HepG2 (cell line): ENCODE data around the gene ALDH1L2. TPM values are rescaled to one million over a fixed set of nuclear protein-coding genes. Genes with fewer than 3 reads are reported as not detected.

Source experiments
- ATAC-seq: fragments of 200-7000 bp; cut with Tn5 transposase; 3 replicates; pipeline ENCODE4 v1.9.1; 2020; ENCODE audit warnings: mild to moderate bottlenecking, moderate library complexity
- BruUV-seq: library from RNA; stranded (reverse); fragments of 400-500 nt; replicated peaks from 2 replicates; lab custom pipeline; 2021; lab: Mats Ljungman, UMichigan
- CTCF ChIA-PET: fragments of 300-600 bp; formaldehyde crosslinking; extraction: SDS; loops from one replicate; lab custom pipeline; 2021; ENCODE audit warnings: low total read pairs, inconsistent platforms, low intra/inter-chr PET ratio; lab: Yijun Ruan, JAX
- POLR2A ChIA-PET: fragments of 350-600 bp; sonication (Branson Sonifier 250); formaldehyde crosslinking; loops from one replicate; lab custom pipeline; 2020; ENCODE audit warnings: antibody characterized with exemption, inconsistent platforms; lab: Yijun Ruan, JAX
- DNase-seq: peaks from one replicate; pipeline ENCODE4 v3.0.0-alpha.2; 2015; ENCODE audit warnings: low spot score
- FAIRE-seq: peaks from 3 replicates; lab custom pipeline; 2011; peaks lifted over from hg19 to GRCh38; lab: Jason Lieb, UNC
- H2AFZ ChIP-seq: one replicate; pipeline ENCODE4 v1.6.1; 2011; ENCODE audit warnings: low read length, inconsistent platforms
- H3K27ac ChIP-seq: fragments of 300-600 bp; 3 replicates; pipeline ENCODE4 v1.8.0; 2011; ENCODE audit warnings: mixed run types, mild to moderate bottlenecking, mixed read lengths, low read length, inconsistent platforms; ENCODE audit not compliant: insufficient read depth; ENCODE audit errors: extremely low read length
- H3K27me3 ChIP-seq, 2 experiments: fragments of 200-600 bp in 1 of 2; 2 replicates in 1 of 2; 3 replicates in 1 of 2; pipeline versions ENCODE4 v1.6.0 to v1.8.0; 2011; ENCODE audit warnings: low read length in 2 of 2, mild to moderate bottlenecking in 2 of 2, moderate library complexity in 2 of 2, inconsistent platforms in 1 of 2; ENCODE audit not compliant: insufficient read depth in 2 of 2, control insufficient read depth in 1 of 2
- H3K36me3 ChIP-seq, 2 experiments: fragments of 200-600 bp in 1 of 2; replicated peaks in 1 of 2; 2 replicates in 1 of 2; 3 replicates in 1 of 2; pipeline versions ENCODE4 v1.5.1 to v1.8.0; 2011; ENCODE audit warnings: low read length in 2 of 2, inconsistent platforms in 1 of 2; ENCODE audit not compliant: insufficient read depth in 2 of 2, control insufficient read depth in 1 of 2
- H3K4me1 ChIP-seq: 2 replicates; pipeline ENCODE4 v1.5.1; 2012; ENCODE audit warnings: low read length, inconsistent platforms; ENCODE audit not compliant: insufficient read depth
- H3K4me2 ChIP-seq: 2 replicates; pipeline ENCODE4 v1.6.0; 2011; ENCODE audit warnings: low read depth, low read length, inconsistent platforms
- H3K4me3 ChIP-seq, 3 experiments: fragments of 200-600 bp in 1 of 3; sonication (generic), shearing (Covaris generic) in 1 of 3; replicated peaks in 1 of 3; 2 replicates each; pipeline ENCODE4 v1.5.1; 2011 to 2016; ENCODE audit warnings: low read length in 3 of 3, inconsistent platforms in 2 of 3, low read depth in 2 of 3, mild to moderate bottlenecking in 2 of 3, control low read depth in 1 of 3, mixed read lengths in 1 of 3; ENCODE audit not compliant: insufficient read depth in 1 of 3
- H3K79me2 ChIP-seq: one replicate; pipeline ENCODE4 v1.6.1; 2011; ENCODE audit warnings: low read length, inconsistent platforms; ENCODE audit not compliant: insufficient read depth
- H3K9ac ChIP-seq: 2 replicates; pipeline ENCODE4 v1.6.0; 2011; ENCODE audit warnings: mild to moderate bottlenecking, low read depth, low read length, inconsistent platforms; ENCODE audit not compliant: insufficient read depth
- H3K9me3 ChIP-seq: 2 replicates; pipeline ENCODE4 v1.5.1; 2012; ENCODE audit warnings: mild to moderate bottlenecking, low read length
- H4K20me1 ChIP-seq: 2 replicates; pipeline ENCODE4 v1.6.0; 2011; ENCODE audit warnings: inconsistent platforms, mild to moderate bottlenecking, low read length, moderate library complexity; ENCODE audit not compliant: insufficient read depth
- AGO1 ChIP-seq: fragments of 200-400 bp; formaldehyde crosslinking; IDR thresholded peaks from 2 replicates; pipeline ENCODE4 v1.6.1; 2017; ENCODE audit warnings: mild to moderate bottlenecking, low read depth, low read length, moderate library complexity; ENCODE audit not compliant: poor library complexity, severe bottlenecking
- BORCS8-MEF2B ChIP-seq: sonication (generic); formaldehyde crosslinking; IDR thresholded peaks from 2 replicates; pipeline ENCODE4 v1.8.0; 2022; ENCODE audit warnings: mild to moderate bottlenecking, missing genetic modification reagents
- EED ChIP-seq: sonication (generic); formaldehyde crosslinking; IDR thresholded peaks from 2 replicates; pipeline ENCODE4 v1.5.0; 2020; ENCODE audit warnings: mild to moderate bottlenecking, missing genetic modification reagents
- ELK4 ChIP-seq: sonication (generic); formaldehyde crosslinking; IDR thresholded peaks from 2 replicates; pipeline ENCODE4 v1.9.0; 2021; ENCODE audit warnings: missing genetic modification reagents, borderline replicate concordance
- GRHL1 ChIP-seq: sonication (generic); formaldehyde crosslinking; conservative IDR thresholded peaks from 2 replicates; pipeline ENCODE4 v1.8.0; 2022; ENCODE audit warnings: missing genetic modification reagents
- LRRFIP1 ChIP-seq: sonication (generic); formaldehyde crosslinking; conservative IDR thresholded peaks from 2 replicates; pipeline ENCODE4 v1.4.0; 2020; ENCODE audit warnings: missing genetic modification reagents
- RXRA ChIP-seq: sonication (generic); formaldehyde crosslinking; IDR thresholded peaks from 2 replicates; pipeline ENCODE4 v1.5.1; 2020; ENCODE audit warnings: missing genetic modification reagents
- SNAPC2 ChIP-seq: sonication (generic); formaldehyde crosslinking; IDR thresholded peaks from 2 replicates; pipeline ENCODE4 v1.8.1; 2022; ENCODE audit warnings: mild to moderate bottlenecking, missing genetic modification reagents
- STAT5B ChIP-seq: sonication (generic); formaldehyde crosslinking; IDR thresholded peaks from 2 replicates; pipeline ENCODE4 v1.4.0; 2020; ENCODE audit warnings: missing genetic modification reagents
- TAF1 ChIP-seq: sonication (generic); formaldehyde crosslinking; IDR thresholded peaks from 2 replicates; pipeline ENCODE4 v1.4.0; 2020; ENCODE audit warnings: missing genetic modification reagents
- THRA ChIP-seq: sonication (generic); formaldehyde crosslinking; IDR thresholded peaks from 2 replicates; pipeline ENCODE4 v1.4.0; 2020; ENCODE audit warnings: missing genetic modification reagents, borderline replicate concordance
- TOPORS ChIP-seq: sonication (generic); formaldehyde crosslinking; IDR thresholded peaks from 2 replicates; pipeline ENCODE4 v1.8.0; 2023; ENCODE audit warnings: mild to moderate bottlenecking, missing genetic modification reagents
- U2AF2 ChIP-seq: fragments of 200-400 bp; formaldehyde crosslinking; IDR thresholded peaks from 2 replicates; pipeline ENCODE4 v1.6.1; 2017; ENCODE audit warnings: low read depth, mild to moderate bottlenecking, low read length
- ZFP36 ChIP-seq: fragments of 150-350 bp; IDR thresholded peaks from 2 replicates; pipeline ENCODE4 v1.6.1; 2018; ENCODE audit warnings: borderline replicate concordance, low read length, low read depth; ENCODE audit not compliant: partially characterized antibody
- ZNF383 ChIP-seq: sonication (generic); formaldehyde crosslinking; IDR thresholded peaks from 2 replicates; pipeline ENCODE4 v1.4.0; 2020; ENCODE audit warnings: missing genetic modification reagents, mild to moderate bottlenecking, borderline replicate concordance
- ZNF605 ChIP-seq: sonication (generic); formaldehyde crosslinking; IDR thresholded peaks from 2 replicates; pipeline ENCODE4 v1.8.0; 2022; ENCODE audit warnings: mild to moderate bottlenecking, missing genetic modification reagents
- ZNF704 ChIP-seq: sonication (generic); formaldehyde crosslinking; IDR thresholded peaks from 2 replicates; pipeline ENCODE4 v1.8.1; 2023; ENCODE audit warnings: mild to moderate bottlenecking, inconsistent platforms, moderate library complexity, missing genetic modification reagents, borderline replicate concordance
- ZSCAN21 ChIP-seq: sonication (generic); formaldehyde crosslinking; IDR thresholded peaks from 2 replicates; pipeline ENCODE4 v1.8.0; 2022; ENCODE audit warnings: mild to moderate bottlenecking, missing genetic modification reagents, moderate library complexity, borderline replicate concordance
- in situ Hi-C: cut with HindIII; loops from 2 replicates; pipeline ENCODE4 v1.10.0; 2017; ENCODE audit warnings: low pct_unique_long_range_greater_than_20kb; ENCODE audit not compliant: extremely low pct_ligation_motif_present
- intact Hi-C: fragments of 100-400 bp; cut with micrococcal nuclease; formaldehyde crosslinking; loops from one replicate; pipeline ENCODE4 v1.10.0; 2022; ENCODE audit not compliant: unreplicated experiment
- polyA plus RNA-seq, 8 experiments: library from polyadenylated mRNA; depleted of rRNA in 3 of 8; stranded (reverse) in 7 of 8; unstranded in 1 of 8; fragments of >200 nt; fragmentation: Illumina TruSeq in 4 of 8; extraction: Trizol in 4 of 8; gene quantifications; 2 replicates each; pipeline versions ENCODE4 v1.2.1 to v1.2.3, GENCODE V29; 2011 to 2016; ENCODE audit warnings: low read depth in 4 of 8, missing spikeins in 1 of 8, mixed read lengths in 1 of 8; ENCODE audit not compliant: insufficient read depth in 1 of 8
- total RNA-seq, 5 experiments: library from RNA; depleted of rRNA; stranded (reverse); fragments of >200 nt; fragmentation: Illumina TruSeq; extraction: Trizol; gene quantifications; 2 replicates each; pipeline ENCODE4 v1.2.3, GENCODE V29; 2016; ENCODE audit warnings: low read depth in 1 of 5

ALDH1L2 gene
- total and polyA plus RNA-seq, 2 of the 13 experiments (the other 11 are each of a cell fraction or from before 2014, with no cell fraction given): 0.40 to 4.6 TPM

- no peaks in the 10 kb centered on the region for H3K9me3 ChIP-seq
- intact Hi-C loops (no loop called here), in situ Hi-C loops (no loop called here)
- DNase-seq (no peak), FAIRE-seq (no peak), ATAC-seq (no peak)
- CTCF ChIA-PET: no interaction called here
- H3K4me1 ChIP-seq: no peaks in the 10 kb centered on the region
- peaks cover 10 to 36% of the 10 kb centered on the region in 2 experiments; a peak in 4 of 5 replicates for H3K36me3 ChIP-seq
- H4K20me1 ChIP-seq: no peaks in the 10 kb centered on the region
- no peak overlapping the region for H3K9ac ChIP-seq
- no peak overlapping the region for H3K27ac ChIP-seq
- H3K79me2 ChIP-seq: no peaks in the 10 kb centered on the region
- POLR2A ChIA-PET: no interaction called here
- no peak for TF ChIP-seq ZNF383 (CRISPR knock-in tag)
- TF ChIP-seq U2AF2: no peak
- TF ChIP-seq TOPORS (CRISPR knock-in tag): no peak
- no peak for TF ChIP-seq EED (CRISPR knock-in tag)
- TF ChIP-seq THRA: no peak
- no peak for TF ChIP-seq ZNF605 (CRISPR knock-in tag)
- TF ChIP-seq STAT5B (CRISPR knock-in tag): no peak
- no peak for TF ChIP-seq LRRFIP1 (CRISPR knock-in tag)
- no peak for TF ChIP-seq ZNF704 (CRISPR knock-in tag)
- TF ChIP-seq GRHL1 (CRISPR knock-in tag): no peak
- TF ChIP-seq ZSCAN21 (CRISPR knock-in tag): no peak
- TF ChIP-seq TAF1 (CRISPR knock-in tag): no peak
- TF ChIP-seq AGO1: no peak
- TF ChIP-seq ZFP36: no peak
- TF ChIP-seq RXRA: no peak
- no peak for TF ChIP-seq SNAPC2 (CRISPR knock-in tag)
- TF ChIP-seq ELK4 (CRISPR knock-in tag): no peak
- TF ChIP-seq BORCS8-MEF2B (CRISPR knock-in tag): no peak
- no peak overlapping the region for H3K4me2 ChIP-seq
- BruUV-seq: no TSS peak
- no peak overlapping the region for H3K4me3 ChIP-seq
- no peak overlapping the region for H2AFZ ChIP-seq
- H3K27me3 ChIP-seq: no peaks in the 10 kb centered on the region
Observed at GRCh38 chr12:105001476-105001875, 82.8 kb downstream of the ALDH1L2 start.
